Measurements from ENCODE around the gene VILL.

- no peak for TF ChIP-seq CTCF (IDR thresholded peaks at IDR 0.05; ENCODE audit: insufficient read depth, low read depth, low read length)
- TF ChIP-seq EZH2 (IDR thresholded peaks at IDR 0.05; ENCODE audit: insufficient read depth, low read length), result no peak
Measured at GRCh38 chr3:38008191-38008701, 17.7 kb downstream of the VILL start.

Data from astrocyte (in vitro differentiated cells and primary cell).